GM12892 (cell line): ENCODE results near the gene POLR3H.
A peak's percentile ranks its signal among the peaks of the same experiment; 100 is the strongest.

ENCODE experiments used
- DNase-seq: peaks from one replicate; pipeline ENCODE4 v3.0.0; 2011; ENCODE audit not compliant: insufficient read length
- FAIRE-seq: peaks from 2 replicates; lab custom pipeline; 2011; peaks lifted over from hg19 to GRCh38; lab: Jason Lieb, UNC
- POLR2A ChIP-seq: IDR thresholded peaks from 2 replicates; pipeline ENCODE4 v1.6.1; 2011; ENCODE audit warnings: low read depth, low read length, control low read depth
- POLR2AphosphoS5 ChIP-seq: IDR thresholded peaks from 2 replicates; pipeline ENCODE4 v1.6.1; 2011; ENCODE audit warnings: low read depth, low read length, control low read depth
- TAF1 ChIP-seq: IDR thresholded peaks from 2 replicates; pipeline ENCODE4 v1.6.1; 2011; ENCODE audit warnings: low read depth, mild to moderate bottlenecking, control low read depth, low read length, borderline replicate concordance

POLR3H gene

GRCh38 chr22:41548830-41549211, 4.6 kb upstream of the POLR3H start:
- FAIRE-seq (no peak), DNase-seq (no peak)
- TF ChIP-seq TAF1 (no peak), POLR2A (no peak), POLR2AphosphoS5 (no peak)

GRCh38 chr22:41544671-41545476, 604 bp upstream of the POLR3H start:
- DNase-seq = no peak
- TF ChIP-seq TAF1 = no peak
- peak; percentile 59; the same call in 1 of the 2 replicates for TF ChIP-seq POLR2A
- TF ChIP-seq POLR2AphosphoS5 = no peak
- FAIRE-seq = peak; percentile 60

GRCh38 chr22:41542224-41542623, 2.0 kb downstream of the POLR3H start:
- no peak for TF ChIP-seq POLR2A
- TF ChIP-seq POLR2AphosphoS5 = no peak
- no peak for TF ChIP-seq TAF1
- FAIRE-seq (no peak), DNase-seq (no peak)

- no peak for DNase-seq
- no peak for TF ChIP-seq TAF1
- no peak for TF ChIP-seq POLR2AphosphoS5
- TF ChIP-seq POLR2A = no peak
- FAIRE-seq = peak; percentile 14
These were observed 2.8 kb downstream of the POLR3H start for GRCh38 chr22:41541484-41541883.

- DNase-seq (no peak), FAIRE-seq (no peak)
- no peak for TF ChIP-seq TAF1
- TF ChIP-seq POLR2AphosphoS5 = no peak
- TF ChIP-seq POLR2A = no peak
These were observed 3.9 kb downstream of the POLR3H start for GRCh38 chr22:41540365-41540764.

GRCh38 chr22:41540006-41540315, 4.3 kb downstream of the POLR3H start:
- TF ChIP-seq POLR2AphosphoS5 = no peak
- FAIRE-seq = no peak
- DNase-seq = no peak

- TF ChIP-seq TAF1 (no peak), POLR2A (no peak), POLR2AphosphoS5 (no peak)
- FAIRE-seq (no peak), DNase-seq (no peak)
These were observed 4.9 kb downstream of the POLR3H start for GRCh38 chr22:41539146-41540005.

GRCh38 chr22:41538583-41538982, 5.7 kb downstream of the POLR3H start:
- FAIRE-seq (no peak), DNase-seq (no peak)
- TF ChIP-seq POLR2AphosphoS5 (no peak), TAF1 (no peak), POLR2A (no peak)

- FAIRE-seq = no peak
- no peak for DNase-seq
- no peak for TF ChIP-seq TAF1
- TF ChIP-seq POLR2AphosphoS5 = no peak
- TF ChIP-seq POLR2A = no peak
These were observed 7.1 kb downstream of the POLR3H start for GRCh38 chr22:41537203-41537602.

- no peak for DNase-seq
- no peak for FAIRE-seq
- TF ChIP-seq TAF1 (no peak), POLR2AphosphoS5 (no peak), POLR2A (no peak)
These were observed 9.0 kb downstream of the POLR3H start for GRCh38 chr22:41535244-41535643.

GRCh38 chr22:41534219-41534618, 10.1 kb downstream of the POLR3H start:
- no peak for FAIRE-seq
- DNase-seq = no peak
- no peak for TF ChIP-seq POLR2A
- TF ChIP-seq POLR2AphosphoS5 = no peak
- TF ChIP-seq TAF1 = no peak
